Activated gamma-delta T cell (primary cell): ENCODE results near the gene MCOLN3.
"Not testable (repeated sequence)": the region's sequence is repeated elsewhere in the genome, so short reads cannot be mapped to it uniquely, and the experiment has no call there.

ENCODE experiments used
- DNase-seq: peaks from one replicate; lab custom pipeline; 2025; lab: John Stamatoyannopoulos, UW

The MCOLN3 gene

GRCh38 chr1:84991097-84991920 lies 57.0 kb downstream of the MCOLN3 start:
- no peak for DNase-seq

- DNase-seq: no peak
These were observed 59.7 kb downstream of the MCOLN3 start for GRCh38 chr1:84988588-84988987.

GRCh38 chr1:84986561-84986960 lies 61.7 kb downstream of the MCOLN3 start:
- not testable (repeated sequence) for DNase-seq

- no peak for DNase-seq
These were observed 62.9 kb downstream of the MCOLN3 start for GRCh38 chr1:84985365-84985764.

GRCh38 chr1:84982395-84982794 lies 65.9 kb downstream of the MCOLN3 start:
- no peak for DNase-seq

- DNase-seq: no peak
These were observed 73.3 kb downstream of the MCOLN3 start for GRCh38 chr1:84975035-84975434.

- DNase-seq: no peak
These were observed 74.6 kb downstream of the MCOLN3 start for GRCh38 chr1:84973498-84974334.

GRCh38 chr1:84972377-84972987 lies 75.8 kb downstream of the MCOLN3 start:
- no peak for DNase-seq

- DNase-seq: no peak
These were observed 76.3 kb downstream of the MCOLN3 start for GRCh38 chr1:84971957-84972356.

GRCh38 chr1:84969489-84970250 lies 78.6 kb downstream of the MCOLN3 start:
- DNase-seq: no peak

- no peak for DNase-seq
These were observed 79.4 kb downstream of the MCOLN3 start for GRCh38 chr1:84968865-84969264.

GRCh38 chr1:84968101-84968500 lies 80.2 kb downstream of the MCOLN3 start:
- DNase-seq: no peak
